OCI-LY3 (cell line): ENCODE results near the gene KLHL35.

Source experiments
- CTCF ChIP-seq: fragments of 200-600, 300-600 bp; sonication (generic); IDR thresholded peaks from 2 replicates; pipeline ENCODE4 v1.5.1; 2014; ENCODE audit warnings: antibody characterized with exemption, low read length, low read depth
- EZH2phosphoT487 ChIP-seq: fragments of 200-600 bp; shearing (Covaris generic); IDR thresholded peaks from 2 replicates; pipeline ENCODE4 v1.6.1; 2018; ENCODE audit warnings: antibody characterized with exemption, mixed run types, low read depth

GRCh38 chr11:75467311-75467710, 34.3 kb upstream of the KLHL35 start:
- TF ChIP-seq CTCF: no peak
- no peak for TF ChIP-seq EZH2phosphoT487
